HepG2 (cell line): Measurements from ENCODE around the gene RBP5. TPM values are rescaled to one million over a fixed set of nuclear protein-coding genes. Genes with fewer than 3 reads are reported as not detected.

Experiments used
- ASH2L ChIP-seq: fragments of 300-600, 200-600 bp; sonication (generic); IDR thresholded peaks from 2 replicates; pipeline ENCODE4 v1.7.0; 2017; ENCODE audit warnings: low read depth, mild to moderate bottlenecking, moderate library complexity, mixed read lengths, low read length; ENCODE audit not compliant: insufficient read length
- ELF4 ChIP-seq: sonication (generic); formaldehyde crosslinking; IDR thresholded peaks from 2 replicates; pipeline ENCODE4 v1.5.0; 2020; ENCODE audit warnings: missing genetic modification reagents, mild to moderate bottlenecking, moderate library complexity, borderline replicate concordance
- NONO ChIP-seq, 2 experiments: fragments of 450-650 bp in 1 of 2; sonication (generic) in 1 of 2; formaldehyde crosslinking in 1 of 2; IDR thresholded peaks in 1 of 2; conservative IDR thresholded peaks in 1 of 2; 2 replicates each; pipeline versions ENCODE4 v1.6.1 to v1.8.0; 2017 to 2022; ENCODE audit warnings: mild to moderate bottlenecking in 1 of 2, missing genetic modification reagents in 1 of 2, moderate library complexity in 1 of 2
- NR0B2 ChIP-seq: sonication (generic); formaldehyde crosslinking; IDR thresholded peaks from 2 replicates; pipeline ENCODE4 v1.4.0; 2020; ENCODE audit warnings: mild to moderate bottlenecking, missing genetic modification reagents
- PCBP1 ChIP-seq: fragments of 200-400 bp; formaldehyde crosslinking; IDR thresholded peaks from 2 replicates; pipeline ENCODE4 v1.6.1; 2017; ENCODE audit warnings: mild to moderate bottlenecking, low read depth, low read length, borderline replicate concordance
- PHF5A ChIP-seq: IDR thresholded peaks from one replicate; pipeline ENCODE4 v1.6.1; 2018; ENCODE audit warnings: low read depth, missing genetic modification reagents; ENCODE audit not compliant: unreplicated experiment
- RORA ChIP-seq: sonication (generic); formaldehyde crosslinking; IDR thresholded peaks from 2 replicates; pipeline ENCODE4 v1.5.0; 2020; ENCODE audit warnings: mild to moderate bottlenecking, missing genetic modification reagents, moderate library complexity
- SPEN ChIP-seq: sonication (generic); formaldehyde crosslinking; IDR thresholded peaks from 2 replicates; pipeline ENCODE4 v1.5.1; 2020; ENCODE audit warnings: low read depth, mild to moderate bottlenecking, missing genetic modification reagents
- TEAD2 ChIP-seq: sonication (generic); formaldehyde crosslinking; IDR thresholded peaks from 2 replicates; pipeline ENCODE4 v1.9.0; 2021; ENCODE audit warnings: missing genetic modification reagents
- ZNF10 ChIP-seq: sonication (generic); formaldehyde crosslinking; IDR thresholded peaks from 2 replicates; pipeline ENCODE4 v1.4.0; 2020; ENCODE audit warnings: mild to moderate bottlenecking, low read depth, missing genetic modification reagents, borderline replicate concordance
- ZNF138 ChIP-seq: sonication (generic); formaldehyde crosslinking; IDR thresholded peaks from 2 replicates; pipeline ENCODE4 v1.5.0; 2020; ENCODE audit warnings: mild to moderate bottlenecking, low read depth, missing genetic modification reagents
- ZNF501 ChIP-seq: sonication (generic); formaldehyde crosslinking; IDR thresholded peaks from 2 replicates; pipeline ENCODE4 v1.5.1; 2020; ENCODE audit warnings: mild to moderate bottlenecking, moderate library complexity, missing genetic modification reagents
- ZNF543 ChIP-seq: sonication (generic); formaldehyde crosslinking; IDR thresholded peaks from 2 replicates; pipeline ENCODE4 v1.4.0; 2020; ENCODE audit warnings: mild to moderate bottlenecking, missing genetic modification reagents
- ZNF577 ChIP-seq: sonication (generic); formaldehyde crosslinking; IDR thresholded peaks from 2 replicates; pipeline ENCODE4 v1.4.0; 2020; ENCODE audit warnings: mild to moderate bottlenecking, low read depth, missing genetic modification reagents, borderline replicate concordance
- polyA plus RNA-seq, 8 experiments: library from polyadenylated mRNA; depleted of rRNA in 3 of 8; stranded (reverse) in 7 of 8; unstranded in 1 of 8; fragments of >200 nt; fragmentation: Illumina TruSeq in 4 of 8; extraction: Trizol in 4 of 8; gene quantifications; 2 replicates each; pipeline versions ENCODE4 v1.2.1 to v1.2.3, GENCODE V29; 2011 to 2016; ENCODE audit warnings: low read depth in 4 of 8, missing spikeins in 1 of 8, mixed read lengths in 1 of 8; ENCODE audit not compliant: insufficient read depth in 1 of 8
- total RNA-seq, 5 experiments: library from RNA; depleted of rRNA; stranded (reverse); fragments of >200 nt; fragmentation: Illumina TruSeq; extraction: Trizol; gene quantifications; 2 replicates each; pipeline ENCODE4 v1.2.3, GENCODE V29; 2016; ENCODE audit warnings: low read depth in 1 of 5
- TF ChIP-seq, protein P1 (sequence below): sonication (generic); formaldehyde crosslinking; IDR thresholded peaks from 2 replicates; pipeline ENCODE4 v1.4.0; 2020; ENCODE audit warnings: missing genetic modification reagents
- TF ChIP-seq, protein P2 (sequence below): sonication (generic); formaldehyde crosslinking; IDR thresholded peaks from 2 replicates; pipeline ENCODE4 v1.5.1; 2020; ENCODE audit warnings: missing genetic modification reagents, mild to moderate bottlenecking, borderline replicate concordance
- TF ChIP-seq, protein P3 (sequence below): sonication (generic); formaldehyde crosslinking; IDR thresholded peaks from 2 replicates; pipeline ENCODE4 v1.5.1; 2020; ENCODE audit warnings: mild to moderate bottlenecking, moderate library complexity, missing genetic modification reagents

RBP5 gene
- total and polyA plus RNA-seq, 2 of the 13 experiments (the other 11 are each of a cell fraction or from before 2014, with no cell fraction given): 13.8 to 19.8 TPM

GRCh38 chr12:7108796-7109571 lies 19.7 kb downstream of the RBP5 start, which contains the start of gene C1RL (continued):
- TF ChIP-seq, protein P1, sequence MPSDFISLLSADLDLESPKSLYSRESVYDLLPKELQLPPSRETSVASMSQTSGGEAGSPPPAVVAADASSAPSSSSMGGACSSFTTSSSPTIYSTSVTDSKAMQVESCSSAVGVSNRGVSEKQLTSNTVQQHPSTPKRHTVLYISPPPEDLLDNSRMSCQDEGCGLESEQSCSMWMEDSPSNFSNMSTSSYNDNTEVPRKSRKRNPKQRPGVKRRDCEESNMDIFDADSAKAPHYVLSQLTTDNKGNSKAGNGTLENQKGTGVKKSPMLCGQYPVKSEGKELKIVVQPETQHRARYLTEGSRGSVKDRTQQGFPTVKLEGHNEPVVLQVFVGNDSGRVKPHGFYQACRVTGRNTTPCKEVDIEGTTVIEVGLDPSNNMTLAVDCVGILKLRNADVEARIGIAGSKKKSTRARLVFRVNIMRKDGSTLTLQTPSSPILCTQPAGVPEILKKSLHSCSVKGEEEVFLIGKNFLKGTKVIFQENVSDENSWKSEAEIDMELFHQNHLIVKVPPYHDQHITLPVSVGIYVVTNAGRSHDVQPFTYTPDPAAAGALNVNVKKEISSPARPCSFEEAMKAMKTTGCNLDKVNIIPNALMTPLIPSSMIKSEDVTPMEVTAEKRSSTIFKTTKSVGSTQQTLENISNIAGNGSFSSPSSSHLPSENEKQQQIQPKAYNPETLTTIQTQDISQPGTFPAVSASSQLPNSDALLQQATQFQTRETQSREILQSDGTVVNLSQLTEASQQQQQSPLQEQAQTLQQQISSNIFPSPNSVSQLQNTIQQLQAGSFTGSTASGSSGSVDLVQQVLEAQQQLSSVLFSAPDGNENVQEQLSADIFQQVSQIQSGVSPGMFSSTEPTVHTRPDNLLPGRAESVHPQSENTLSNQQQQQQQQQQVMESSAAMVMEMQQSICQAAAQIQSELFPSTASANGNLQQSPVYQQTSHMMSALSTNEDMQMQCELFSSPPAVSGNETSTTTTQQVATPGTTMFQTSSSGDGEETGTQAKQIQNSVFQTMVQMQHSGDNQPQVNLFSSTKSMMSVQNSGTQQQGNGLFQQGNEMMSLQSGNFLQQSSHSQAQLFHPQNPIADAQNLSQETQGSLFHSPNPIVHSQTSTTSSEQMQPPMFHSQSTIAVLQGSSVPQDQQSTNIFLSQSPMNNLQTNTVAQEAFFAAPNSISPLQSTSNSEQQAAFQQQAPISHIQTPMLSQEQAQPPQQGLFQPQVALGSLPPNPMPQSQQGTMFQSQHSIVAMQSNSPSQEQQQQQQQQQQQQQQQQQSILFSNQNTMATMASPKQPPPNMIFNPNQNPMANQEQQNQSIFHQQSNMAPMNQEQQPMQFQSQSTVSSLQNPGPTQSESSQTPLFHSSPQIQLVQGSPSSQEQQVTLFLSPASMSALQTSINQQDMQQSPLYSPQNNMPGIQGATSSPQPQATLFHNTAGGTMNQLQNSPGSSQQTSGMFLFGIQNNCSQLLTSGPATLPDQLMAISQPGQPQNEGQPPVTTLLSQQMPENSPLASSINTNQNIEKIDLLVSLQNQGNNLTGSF (CRISPR knock-in tag): no peak
- TF ChIP-seq ZNF10 (CRISPR knock-in tag) (no peak), ZNF543 (CRISPR knock-in tag) (no peak), RORA (CRISPR knock-in tag) (no peak), TEAD2 (CRISPR knock-in tag) (no peak), PCBP1 (0 out of 2 replicates have a peak, but pooled peaks have one; percentile 43), ZNF138 (CRISPR knock-in tag) (no peak), NONO (IDR thresholded peaks at IDR 0.05) (no peak), NONO (CRISPR knock-in tag; conservative IDR thresholded peaks at IDR 0.05) (no peak), NR0B2 (CRISPR knock-in tag) (no peak), ASH2L (peak; percentile 14), ELF4 (no peak), PHF5A (CRISPR knock-in tag) (peak; percentile 54), SPEN (CRISPR knock-in tag) (no peak; the same call in 1 of the 2 replicates), ZNF501 (no peak), ZNF577 (CRISPR knock-in tag) (no peak)
- TF ChIP-seq, protein P2, sequence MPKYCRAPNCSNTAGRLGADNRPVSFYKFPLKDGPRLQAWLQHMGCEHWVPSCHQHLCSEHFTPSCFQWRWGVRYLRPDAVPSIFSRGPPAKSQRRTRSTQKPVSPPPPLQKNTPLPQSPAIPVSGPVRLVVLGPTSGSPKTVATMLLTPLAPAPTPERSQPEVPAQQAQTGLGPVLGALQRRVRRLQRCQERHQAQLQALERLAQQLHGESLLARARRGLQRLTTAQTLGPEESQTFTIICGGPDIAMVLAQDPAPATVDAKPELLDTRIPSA (CRISPR knock-in tag): no peak
- TF ChIP-seq, protein P3, sequence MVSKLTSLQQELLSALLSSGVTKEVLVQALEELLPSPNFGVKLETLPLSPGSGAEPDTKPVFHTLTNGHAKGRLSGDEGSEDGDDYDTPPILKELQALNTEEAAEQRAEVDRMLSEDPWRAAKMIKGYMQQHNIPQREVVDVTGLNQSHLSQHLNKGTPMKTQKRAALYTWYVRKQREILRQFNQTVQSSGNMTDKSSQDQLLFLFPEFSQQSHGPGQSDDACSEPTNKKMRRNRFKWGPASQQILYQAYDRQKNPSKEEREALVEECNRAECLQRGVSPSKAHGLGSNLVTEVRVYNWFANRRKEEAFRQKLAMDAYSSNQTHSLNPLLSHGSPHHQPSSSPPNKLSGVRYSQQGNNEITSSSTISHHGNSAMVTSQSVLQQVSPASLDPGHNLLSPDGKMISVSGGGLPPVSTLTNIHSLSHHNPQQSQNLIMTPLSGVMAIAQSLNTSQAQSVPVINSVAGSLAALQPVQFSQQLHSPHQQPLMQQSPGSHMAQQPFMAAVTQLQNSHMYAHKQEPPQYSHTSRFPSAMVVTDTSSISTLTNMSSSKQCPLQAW (CRISPR knock-in tag): peak; percentile 66; the same call in 1 of the 2 replicates
